SK-N-SH treated with all-trans-retinoic acid at 6 μM for 48 hours (cell line): ENCODE data around the gene LAMTOR4.

Experiments used
- ATAC-seq: fragments of 200-7000 bp; cut with Tn5 transposase; 3 replicates; pipeline ENCODE4 v1.9.1; 2020; ENCODE audit warnings: mild to moderate bottlenecking, moderate library complexity
- ARNTL ChIP-seq: fragments of 450-650 bp; formaldehyde crosslinking; IDR thresholded peaks from 2 replicates; pipeline ENCODE4 v1.5.0; 2020; ENCODE audit warnings: low read depth, mild to moderate bottlenecking, moderate library complexity, borderline replicate concordance
- BACH2 ChIP-seq: fragments of 250-450 bp; sonication (Bioruptor Pico); IDR thresholded peaks from 2 replicates; pipeline ENCODE4 v1.9.0; 2021; ENCODE audit warnings: mild to moderate bottlenecking, borderline replicate concordance
- CSDC2 ChIP-seq: fragments of 250-450 bp; sonication (Bioruptor Pico); IDR thresholded peaks from 2 replicates; pipeline ENCODE4 v1.5.0; 2020; ENCODE audit warnings: mild to moderate bottlenecking, moderate library complexity
- ESRRG ChIP-seq: fragments of 250-450 bp; sonication (Bioruptor Pico); IDR thresholded peaks from 2 replicates; pipeline ENCODE4 v1.6.1; 2021; ENCODE audit warnings: mild to moderate bottlenecking
- GLIS3 ChIP-seq: fragments of 250-450 bp; sonication (Bioruptor Pico); IDR thresholded peaks from 2 replicates; pipeline ENCODE4 v1.5.0; 2020; ENCODE audit warnings: mild to moderate bottlenecking, moderate library complexity
- ISL1 ChIP-seq: fragments of 250-450 bp; sonication (Bioruptor Pico); IDR thresholded peaks from 2 replicates; pipeline ENCODE4 v2.1.2; 2022; ENCODE audit warnings: mild to moderate bottlenecking, moderate library complexity
- OSR1 ChIP-seq: fragments of 250-450 bp; sonication (Bioruptor Pico); IDR thresholded peaks from 2 replicates; pipeline ENCODE4 v1.8.0; 2022; ENCODE audit warnings: moderate library complexity, mild to moderate bottlenecking, inconsistent platforms
- PPARA ChIP-seq: fragments of 250-450 bp; sonication (Bioruptor Pico); IDR thresholded peaks from 2 replicates; pipeline ENCODE4 v1.5.0; 2020; ENCODE audit warnings: mild to moderate bottlenecking, borderline replicate concordance
- RARB ChIP-seq: fragments of 250-450 bp; sonication (Bioruptor Pico); IDR thresholded peaks from 2 replicates; pipeline ENCODE4 v1.8.0; 2021; ENCODE audit warnings: mild to moderate bottlenecking, moderate library complexity
- SNAI2 ChIP-seq: fragments of 250-450 bp; sonication (Bioruptor Pico); IDR thresholded peaks from 2 replicates; pipeline ENCODE4 v1.5.0; 2020; ENCODE audit warnings: mild to moderate bottlenecking, moderate library complexity
- TCF4 ChIP-seq: fragments of 250-450 bp; sonication (Bioruptor Pico); IDR thresholded peaks from 2 replicates; pipeline ENCODE4 v1.8.0; 2021; ENCODE audit warnings: mild to moderate bottlenecking, moderate library complexity, borderline replicate concordance
- TOX ChIP-seq: fragments of 250-450 bp; sonication (Bioruptor Pico); IDR thresholded peaks from 2 replicates; pipeline ENCODE4 v1.8.0; 2021; ENCODE audit warnings: mild to moderate bottlenecking, moderate library complexity, borderline replicate concordance
- ZC3H10 ChIP-seq: fragments of 250-450 bp; sonication (Bioruptor Pico); IDR thresholded peaks from 2 replicates; pipeline ENCODE4 v1.5.1; 2021; ENCODE audit warnings: mild to moderate bottlenecking, moderate library complexity
- ZFP3 ChIP-seq: fragments of 250-450 bp; sonication (Bioruptor Pico); IDR thresholded peaks from 2 replicates; pipeline ENCODE4 v1.5.0; 2020; ENCODE audit warnings: mild to moderate bottlenecking, moderate library complexity
- ZFP30 ChIP-seq: fragments of 450-650 bp; formaldehyde crosslinking; IDR thresholded peaks from 2 replicates; pipeline ENCODE4 v1.5.0; 2022; ENCODE audit warnings: mild to moderate bottlenecking, moderate library complexity
- ZNF565 ChIP-seq: fragments of 450-650 bp; formaldehyde crosslinking; conservative IDR thresholded peaks from 2 replicates; pipeline ENCODE4 v1.5.0; 2020; ENCODE audit warnings: low read depth, mild to moderate bottlenecking, moderate library complexity
- ZNF70 ChIP-seq: fragments of 450-650 bp; formaldehyde crosslinking; IDR thresholded peaks from 2 replicates; pipeline ENCODE4 v1.5.0; 2020; ENCODE audit warnings: mild to moderate bottlenecking, moderate library complexity
- ZNF8 ChIP-seq: fragments of 450-650 bp; formaldehyde crosslinking; IDR thresholded peaks from 2 replicates; pipeline ENCODE4 v1.5.0; 2020; ENCODE audit warnings: mild to moderate bottlenecking, moderate library complexity
- TF ChIP-seq, protein P1 (sequence below): fragments of 250-450 bp; sonication (Bioruptor Pico); IDR thresholded peaks from 2 replicates; pipeline ENCODE4 v1.8.0; 2020; ENCODE audit warnings: mild to moderate bottlenecking, moderate library complexity, borderline replicate concordance
- TF ChIP-seq, protein P2 (sequence below): fragments of 250-450 bp; sonication (Bioruptor Pico); IDR thresholded peaks from 2 replicates; pipeline ENCODE4 v1.5.1; 2020; ENCODE audit warnings: low read depth, mild to moderate bottlenecking, moderate library complexity
- TF ChIP-seq, protein P3 (sequence below): fragments of 250-450 bp; sonication (Bioruptor Pico); IDR thresholded peaks from 2 replicates; pipeline ENCODE4 v1.8.0; 2021; ENCODE audit warnings: low read depth, mild to moderate bottlenecking, moderate library complexity, borderline replicate concordance
- TF ChIP-seq, protein P4 (sequence below): fragments of 250-450 bp; sonication (Bioruptor Pico); IDR thresholded peaks from 2 replicates; pipeline ENCODE4 v1.5.0; 2020; ENCODE audit warnings: mild to moderate bottlenecking, moderate library complexity

LAMTOR4 gene

DNA sequence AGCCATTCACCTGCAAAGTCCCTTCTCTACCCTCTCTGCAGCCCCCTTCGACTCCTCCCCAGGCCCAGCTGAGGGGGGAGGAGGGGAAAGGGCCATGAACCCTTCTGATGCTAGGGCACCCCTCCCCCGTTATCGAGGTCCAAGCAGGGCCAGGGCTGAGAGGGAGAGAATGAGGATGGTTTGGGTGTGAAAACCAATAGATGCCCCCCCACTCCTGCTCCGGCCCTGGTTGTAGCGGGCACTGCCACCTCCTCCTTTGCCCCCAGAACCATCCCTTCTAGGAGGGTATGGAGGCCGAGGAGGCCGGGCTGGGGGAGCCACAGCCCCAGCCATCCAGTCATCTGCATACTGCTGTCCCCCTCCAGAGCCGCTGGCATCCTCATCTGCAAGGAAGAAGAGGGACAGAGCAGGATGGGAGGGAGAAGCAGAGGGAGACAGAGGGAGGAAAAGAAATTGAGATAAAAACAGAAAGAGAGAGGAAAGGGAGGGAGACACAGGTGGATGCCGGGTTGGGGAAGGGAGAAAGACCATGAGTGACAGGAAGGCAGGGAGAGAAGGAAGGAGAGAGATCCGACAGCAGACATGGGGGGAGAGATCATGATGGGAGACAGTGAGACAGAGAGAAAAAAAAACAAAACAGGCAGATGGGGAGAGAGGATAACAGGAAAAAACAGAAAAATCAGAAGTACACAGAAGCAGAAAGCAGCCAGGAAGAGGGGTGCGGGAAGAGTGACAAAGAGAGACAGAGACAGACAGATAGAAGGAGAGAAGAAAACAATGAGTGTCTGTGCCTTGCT lies 21.6 kb downstream of the LAMTOR4 start:
- ATAC-seq: no peak
- TF ChIP-seq PPARA (CRISPR knock-in tag) (no peak), OSR1 (CRISPR knock-in tag) (no peak), ZNF70 (CRISPR knock-in tag) (no peak), SNAI2 (CRISPR knock-in tag) (no peak), ZNF8 (CRISPR knock-in tag) (no peak), ZC3H10 (no peak), RARB (CRISPR knock-in tag) (no peak), GLIS3 (CRISPR knock-in tag) (no peak), TOX (CRISPR knock-in tag) (no peak), CSDC2 (CRISPR knock-in tag) (no peak), ZFP3 (CRISPR knock-in tag) (no peak), ARNTL (CRISPR knock-in tag) (no peak), ZNF565 (CRISPR knock-in tag) (no peak), ESRRG (CRISPR knock-in tag) (no peak), ZFP30 (CRISPR knock-in tag) (no peak), ISL1 (CRISPR knock-in tag) (no peak)
- TF ChIP-seq, protein P1, sequence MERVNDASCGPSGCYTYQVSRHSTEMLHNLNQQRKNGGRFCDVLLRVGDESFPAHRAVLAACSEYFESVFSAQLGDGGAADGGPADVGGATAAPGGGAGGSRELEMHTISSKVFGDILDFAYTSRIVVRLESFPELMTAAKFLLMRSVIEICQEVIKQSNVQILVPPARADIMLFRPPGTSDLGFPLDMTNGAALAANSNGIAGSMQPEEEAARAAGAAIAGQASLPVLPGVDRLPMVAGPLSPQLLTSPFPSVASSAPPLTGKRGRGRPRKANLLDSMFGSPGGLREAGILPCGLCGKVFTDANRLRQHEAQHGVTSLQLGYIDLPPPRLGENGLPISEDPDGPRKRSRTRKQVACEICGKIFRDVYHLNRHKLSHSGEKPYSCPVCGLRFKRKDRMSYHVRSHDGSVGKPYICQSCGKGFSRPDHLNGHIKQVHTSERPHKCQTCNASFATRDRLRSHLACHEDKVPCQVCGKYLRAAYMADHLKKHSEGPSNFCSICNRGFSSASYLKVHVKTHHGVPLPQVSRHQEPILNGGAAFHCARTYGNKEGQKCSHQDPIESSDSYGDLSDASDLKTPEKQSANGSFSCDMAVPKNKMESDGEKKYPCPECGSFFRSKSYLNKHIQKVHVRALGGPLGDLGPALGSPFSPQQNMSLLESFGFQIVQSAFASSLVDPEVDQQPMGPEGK: no peak
- TF ChIP-seq, protein P2, sequence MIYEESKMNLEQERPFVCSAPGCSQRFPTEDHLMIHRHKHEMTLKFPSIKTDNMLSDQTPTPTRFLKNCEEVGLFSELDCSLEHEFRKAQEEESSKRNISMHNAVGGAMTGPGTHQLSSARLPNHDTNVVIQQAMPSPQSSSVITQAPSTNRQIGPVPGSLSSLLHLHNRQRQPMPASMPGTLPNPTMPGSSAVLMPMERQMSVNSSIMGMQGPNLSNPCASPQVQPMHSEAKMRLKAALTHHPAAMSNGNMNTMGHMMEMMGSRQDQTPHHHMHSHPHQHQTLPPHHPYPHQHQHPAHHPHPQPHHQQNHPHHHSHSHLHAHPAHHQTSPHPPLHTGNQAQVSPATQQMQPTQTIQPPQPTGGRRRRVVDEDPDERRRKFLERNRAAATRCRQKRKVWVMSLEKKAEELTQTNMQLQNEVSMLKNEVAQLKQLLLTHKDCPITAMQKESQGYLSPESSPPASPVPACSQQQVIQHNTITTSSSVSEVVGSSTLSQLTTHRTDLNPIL: no peak
- TF ChIP-seq, protein P3, sequence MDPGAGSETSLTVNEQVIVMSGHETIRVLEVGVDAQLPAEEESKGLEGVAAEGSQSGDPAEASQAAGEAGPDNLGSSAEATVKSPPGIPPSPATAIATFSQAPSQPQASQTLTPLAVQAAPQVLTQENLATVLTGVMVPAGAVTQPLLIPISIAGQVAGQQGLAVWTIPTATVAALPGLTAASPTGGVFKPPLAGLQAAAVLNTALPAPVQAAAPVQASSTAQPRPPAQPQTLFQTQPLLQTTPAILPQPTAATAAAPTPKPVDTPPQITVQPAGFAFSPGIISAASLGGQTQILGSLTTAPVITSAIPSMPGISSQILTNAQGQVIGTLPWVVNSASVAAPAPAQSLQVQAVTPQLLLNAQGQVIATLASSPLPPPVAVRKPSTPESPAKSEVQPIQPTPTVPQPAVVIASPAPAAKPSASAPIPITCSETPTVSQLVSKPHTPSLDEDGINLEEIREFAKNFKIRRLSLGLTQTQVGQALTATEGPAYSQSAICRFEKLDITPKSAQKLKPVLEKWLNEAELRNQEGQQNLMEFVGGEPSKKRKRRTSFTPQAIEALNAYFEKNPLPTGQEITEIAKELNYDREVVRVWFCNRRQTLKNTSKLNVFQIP (CRISPR knock-in tag): no peak

DNA sequence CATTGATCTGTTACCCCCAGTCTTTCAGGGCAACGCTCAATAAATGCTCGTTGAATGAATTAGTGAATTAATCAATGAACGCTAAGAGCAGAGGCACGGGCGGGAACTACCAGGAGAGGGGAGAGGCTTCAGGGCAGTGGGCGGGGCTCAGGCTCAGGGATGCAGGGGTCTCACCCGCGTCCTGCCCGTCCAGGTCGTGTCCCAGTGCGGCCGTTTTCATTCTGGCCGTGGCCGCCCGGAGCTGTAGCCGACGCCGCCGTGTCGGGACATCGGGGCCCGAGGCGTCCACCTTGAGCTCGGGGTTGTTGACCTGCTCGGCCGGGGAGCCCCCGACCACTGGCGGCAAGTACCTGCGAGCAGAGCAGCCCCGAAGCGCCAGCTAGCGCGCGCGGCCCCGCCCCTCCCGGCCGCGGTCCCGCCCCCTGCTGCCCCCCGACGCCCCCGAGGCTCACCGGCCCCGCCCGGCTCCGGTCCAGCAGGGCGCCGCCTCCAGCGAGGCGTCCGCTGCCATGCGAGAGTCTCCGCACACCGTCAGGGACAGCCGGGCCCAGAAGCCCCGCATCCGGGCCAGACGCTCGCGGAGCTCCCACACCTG lies 22.5 kb downstream of the LAMTOR4 start:
- TF ChIP-seq OSR1 (CRISPR knock-in tag) (no peak), SNAI2 (CRISPR knock-in tag) (no peak), ZNF70 (CRISPR knock-in tag) (no peak), ZFP30 (CRISPR knock-in tag) (no peak), PPARA (CRISPR knock-in tag) (no peak), ISL1 (CRISPR knock-in tag) (no peak), ESRRG (CRISPR knock-in tag) (no peak), TCF4 (no peak), ZNF565 (CRISPR knock-in tag) (no peak), ZNF8 (CRISPR knock-in tag) (no peak), TOX (CRISPR knock-in tag) (no peak), BACH2 (CRISPR knock-in tag) (no peak), CSDC2 (CRISPR knock-in tag) (no peak), ZC3H10 (no peak), RARB (CRISPR knock-in tag) (no peak)
- TF ChIP-seq, protein P1: no peak
- TF ChIP-seq, protein P2: no peak
- TF ChIP-seq, protein P4, sequence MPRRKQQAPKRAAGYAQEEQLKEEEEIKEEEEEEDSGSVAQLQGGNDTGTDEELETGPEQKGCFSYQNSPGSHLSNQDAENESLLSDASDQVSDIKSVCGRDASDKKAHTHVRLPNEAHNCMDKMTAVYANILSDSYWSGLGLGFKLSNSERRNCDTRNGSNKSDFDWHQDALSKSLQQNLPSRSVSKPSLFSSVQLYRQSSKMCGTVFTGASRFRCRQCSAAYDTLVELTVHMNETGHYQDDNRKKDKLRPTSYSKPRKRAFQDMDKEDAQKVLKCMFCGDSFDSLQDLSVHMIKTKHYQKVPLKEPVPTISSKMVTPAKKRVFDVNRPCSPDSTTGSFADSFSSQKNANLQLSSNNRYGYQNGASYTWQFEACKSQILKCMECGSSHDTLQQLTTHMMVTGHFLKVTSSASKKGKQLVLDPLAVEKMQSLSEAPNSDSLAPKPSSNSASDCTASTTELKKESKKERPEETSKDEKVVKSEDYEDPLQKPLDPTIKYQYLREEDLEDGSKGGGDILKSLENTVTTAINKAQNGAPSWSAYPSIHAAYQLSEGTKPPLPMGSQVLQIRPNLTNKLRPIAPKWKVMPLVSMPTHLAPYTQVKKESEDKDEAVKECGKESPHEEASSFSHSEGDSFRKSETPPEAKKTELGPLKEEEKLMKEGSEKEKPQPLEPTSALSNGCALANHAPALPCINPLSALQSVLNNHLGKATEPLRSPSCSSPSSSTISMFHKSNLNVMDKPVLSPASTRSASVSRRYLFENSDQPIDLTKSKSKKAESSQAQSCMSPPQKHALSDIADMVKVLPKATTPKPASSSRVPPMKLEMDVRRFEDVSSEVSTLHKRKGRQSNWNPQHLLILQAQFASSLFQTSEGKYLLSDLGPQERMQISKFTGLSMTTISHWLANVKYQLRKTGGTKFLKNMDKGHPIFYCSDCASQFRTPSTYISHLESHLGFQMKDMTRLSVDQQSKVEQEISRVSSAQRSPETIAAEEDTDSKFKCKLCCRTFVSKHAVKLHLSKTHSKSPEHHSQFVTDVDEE (CRISPR knock-in tag): no peak
- TF ChIP-seq, protein P3 (CRISPR knock-in tag): no peak

More for the DNA sequence above, 22.5 kb downstream of the LAMTOR4 start:
- no peak for ATAC-seq
